Osteocyte (in vitro differentiated cells): Measurements from ENCODE around the gene CHST7. TPM values are rescaled to one million over a fixed set of nuclear protein-coding genes. Genes with fewer than 3 reads are reported as not detected.

Source experiments
- DNase-seq: peaks from one replicate; pipeline ENCODE4 v3.0.0; 2021; ENCODE audit warnings: mixed read lengths; ENCODE audit not compliant: unreplicated experiment; ENCODE audit errors: extremely low spot score
- H3K27ac Mint-ChIP-seq: one replicate; pipeline ENCODE4 v1.8.0; 2021; ENCODE audit warnings: mild to moderate bottlenecking, mixed read lengths; ENCODE audit not compliant: unreplicated experiment
- H3K27me3 Mint-ChIP-seq: one replicate; pipeline ENCODE4 v1.8.0; 2021; ENCODE audit warnings: mixed read lengths; ENCODE audit not compliant: unreplicated experiment
- H3K36me3 Mint-ChIP-seq: one replicate; pipeline ENCODE4 v1.8.0; 2021; ENCODE audit warnings: mixed read lengths; ENCODE audit not compliant: unreplicated experiment
- H3K4me1 Mint-ChIP-seq: one replicate; pipeline ENCODE4 v1.8.0; 2021; ENCODE audit warnings: mixed read lengths; ENCODE audit not compliant: unreplicated experiment
- H3K4me3 Mint-ChIP-seq: one replicate; pipeline ENCODE4 v1.8.0; 2021; ENCODE audit warnings: mild to moderate bottlenecking, moderate library complexity, mixed read lengths; ENCODE audit not compliant: unreplicated experiment
- H3K9me3 Mint-ChIP-seq: one replicate; pipeline ENCODE4 v1.8.0; 2021; ENCODE audit warnings: mixed read lengths; ENCODE audit not compliant: unreplicated experiment
- total RNA-seq: library from RNA; stranded (reverse); gene quantifications from 2 replicates; pipeline ENCODE4 v1.2.1, GENCODE V29; 2021
- TF ChIP-seq, protein P1 (sequence below): fragments of 200-600 bp; sonication (generic); IDR thresholded peaks from 2 replicates; pipeline ENCODE4 v1.5.0; 2021; ENCODE audit warnings: antibody characterized with exemption, mild to moderate bottlenecking, moderate library complexity

Gene CHST7
- total RNA-seq, 1 donor from 2014 or later = 14.8 TPM

DNA sequence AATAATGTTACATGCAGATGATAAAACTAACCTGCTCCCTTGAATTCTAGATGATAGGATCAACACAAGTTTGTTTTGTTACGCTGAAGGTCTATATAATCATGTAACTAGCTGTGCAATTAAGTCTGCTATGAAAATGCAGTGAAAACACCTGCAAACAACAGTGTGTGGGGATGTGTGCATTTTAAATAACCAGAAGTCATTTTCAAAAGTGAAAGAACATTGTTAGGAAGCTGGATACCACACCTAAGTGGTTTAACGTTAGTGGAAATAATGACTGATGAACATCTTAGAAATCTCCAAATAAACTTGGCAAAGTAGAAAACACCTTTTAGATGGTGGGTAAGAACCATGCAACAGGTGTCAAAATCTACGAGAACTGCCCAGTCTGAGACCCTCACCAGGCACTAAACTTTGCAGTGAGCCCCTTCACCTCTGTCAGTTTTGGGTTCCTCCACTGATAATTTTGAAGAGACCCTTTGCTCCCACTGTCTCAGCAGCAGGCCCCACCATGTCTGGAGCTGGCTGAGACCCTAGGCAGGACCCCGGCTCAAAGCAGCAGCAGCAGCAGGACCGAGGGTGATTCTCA lies 36.6 kb downstream of the CHST7 start:
- H3K9me3 Mint-ChIP-seq = no peaks in the 10 kb centered on the region
- no peak overlapping the region for H3K4me3 Mint-ChIP-seq
- no peaks in the 10 kb centered on the region for H3K4me1 Mint-ChIP-seq
- no peak overlapping the region for H3K27ac Mint-ChIP-seq
- H3K36me3 Mint-ChIP-seq = no peaks in the 10 kb centered on the region
- H3K27me3 Mint-ChIP-seq = no peaks in the 10 kb centered on the region
- TF ChIP-seq, protein P1, sequence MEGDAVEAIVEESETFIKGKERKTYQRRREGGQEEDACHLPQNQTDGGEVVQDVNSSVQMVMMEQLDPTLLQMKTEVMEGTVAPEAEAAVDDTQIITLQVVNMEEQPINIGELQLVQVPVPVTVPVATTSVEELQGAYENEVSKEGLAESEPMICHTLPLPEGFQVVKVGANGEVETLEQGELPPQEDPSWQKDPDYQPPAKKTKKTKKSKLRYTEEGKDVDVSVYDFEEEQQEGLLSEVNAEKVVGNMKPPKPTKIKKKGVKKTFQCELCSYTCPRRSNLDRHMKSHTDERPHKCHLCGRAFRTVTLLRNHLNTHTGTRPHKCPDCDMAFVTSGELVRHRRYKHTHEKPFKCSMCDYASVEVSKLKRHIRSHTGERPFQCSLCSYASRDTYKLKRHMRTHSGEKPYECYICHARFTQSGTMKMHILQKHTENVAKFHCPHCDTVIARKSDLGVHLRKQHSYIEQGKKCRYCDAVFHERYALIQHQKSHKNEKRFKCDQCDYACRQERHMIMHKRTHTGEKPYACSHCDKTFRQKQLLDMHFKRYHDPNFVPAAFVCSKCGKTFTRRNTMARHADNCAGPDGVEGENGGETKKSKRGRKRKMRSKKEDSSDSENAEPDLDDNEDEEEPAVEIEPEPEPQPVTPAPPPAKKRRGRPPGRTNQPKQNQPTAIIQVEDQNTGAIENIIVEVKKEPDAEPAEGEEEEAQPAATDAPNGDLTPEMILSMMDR = no peak
- no peak for DNase-seq

DNA sequence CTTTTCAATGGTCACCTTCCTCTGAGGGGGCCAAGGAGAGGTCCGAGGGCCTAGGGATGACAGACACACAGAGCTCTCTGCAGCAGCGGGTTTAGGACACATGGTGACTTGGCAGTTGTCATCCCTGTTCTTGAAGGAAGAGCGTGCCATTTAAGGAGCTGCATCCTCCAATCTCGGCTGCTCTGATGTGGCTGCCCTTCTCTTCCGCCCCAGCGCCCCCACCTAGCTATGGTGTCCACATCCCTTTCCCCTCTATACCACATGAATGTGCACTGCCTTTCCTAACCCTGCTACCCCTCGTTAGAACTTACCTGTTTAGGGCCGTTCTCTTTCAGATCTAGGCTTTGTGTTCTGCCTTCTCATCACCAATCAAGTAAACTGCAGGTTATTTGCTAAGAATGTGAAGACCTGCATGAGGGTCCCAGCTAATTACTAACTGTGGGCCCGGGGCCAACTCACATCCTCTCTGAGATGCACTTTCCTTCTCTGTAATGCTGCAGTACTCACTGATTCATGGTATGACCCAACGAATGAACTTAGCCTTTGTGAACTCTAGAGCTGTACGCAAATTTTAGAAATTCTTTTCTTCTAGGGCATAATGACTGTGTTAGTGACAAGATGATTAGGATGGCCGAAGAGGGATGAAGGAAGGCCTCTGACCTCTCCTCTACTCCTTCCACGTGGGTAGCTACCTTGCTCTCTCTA lies 38.2 kb downstream of the CHST7 start:
- no peak overlapping the region for H3K27ac Mint-ChIP-seq
- H3K27me3 Mint-ChIP-seq = no peaks in the 10 kb centered on the region
- H3K4me3 Mint-ChIP-seq = no peak overlapping the region
- no peaks in the 10 kb centered on the region for H3K4me1 Mint-ChIP-seq
- DNase-seq = no peak
- H3K36me3 Mint-ChIP-seq = no peaks in the 10 kb centered on the region
- TF ChIP-seq, protein P1 = no peak
- peaks cover 4% of the 10 kb centered on the region for H3K9me3 Mint-ChIP-seq

DNA sequence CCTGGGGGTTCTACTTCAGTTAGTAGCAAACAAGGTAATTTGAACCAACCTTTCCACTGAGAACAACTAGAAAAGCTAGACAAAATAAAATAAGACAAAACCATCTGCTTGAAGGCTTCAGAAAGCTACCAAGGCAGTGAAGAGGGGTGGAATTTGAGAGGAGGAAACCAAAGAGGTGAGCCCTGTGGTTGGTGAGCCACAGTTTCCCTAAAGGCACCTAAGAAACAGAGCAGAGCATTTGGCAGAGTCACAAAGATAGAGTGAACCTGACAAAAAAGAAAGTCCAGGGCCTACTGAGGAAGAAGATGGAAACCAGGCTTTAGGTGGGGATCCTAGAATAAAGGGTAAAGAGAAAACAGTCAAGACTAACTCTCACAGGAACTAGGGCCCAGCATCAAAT lies 44.3 kb downstream of the CHST7 start:
- Mint-ChIP-seq H3K27ac (no peak overlapping the region), H3K4me1 (peaks cover 2% of the 10 kb centered on the region), H3K36me3 (no peaks in the 10 kb centered on the region), H3K27me3 (no peaks in the 10 kb centered on the region), H3K9me3 (peaks cover 12% of the 10 kb centered on the region), H3K4me3 (no peak overlapping the region)
- DNase-seq = no peak
- TF ChIP-seq, protein P1 = no peak

DNA sequence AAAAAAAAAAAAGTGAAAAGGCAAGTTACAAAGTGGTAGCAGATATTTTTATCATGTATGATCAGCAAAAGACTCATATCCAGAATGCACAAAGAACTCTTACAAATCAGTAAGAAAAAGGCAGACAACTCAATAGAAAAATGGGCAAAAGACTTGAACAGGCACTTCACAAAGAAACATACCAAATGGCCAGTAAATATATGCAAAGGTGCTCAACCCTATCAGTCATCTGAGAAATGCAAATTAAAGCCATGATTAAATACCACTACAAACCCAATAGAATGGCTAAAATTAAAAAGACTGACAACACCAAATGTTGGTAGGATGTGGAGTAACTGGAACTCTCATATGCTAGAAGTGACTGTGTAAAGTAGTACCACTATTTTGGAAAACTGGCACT lies 45.4 kb downstream of the CHST7 start:
- no peak overlapping the region for H3K27ac Mint-ChIP-seq
- DNase-seq = no peak
- H3K36me3 Mint-ChIP-seq = no peaks in the 10 kb centered on the region
- TF ChIP-seq, protein P1 = no peak
- no peaks in the 10 kb centered on the region for H3K27me3 Mint-ChIP-seq
- H3K9me3 Mint-ChIP-seq = peaks cover 18% of the 10 kb centered on the region
- no peak overlapping the region for H3K4me3 Mint-ChIP-seq
- peaks cover 2% of the 10 kb centered on the region for H3K4me1 Mint-ChIP-seq

DNA sequence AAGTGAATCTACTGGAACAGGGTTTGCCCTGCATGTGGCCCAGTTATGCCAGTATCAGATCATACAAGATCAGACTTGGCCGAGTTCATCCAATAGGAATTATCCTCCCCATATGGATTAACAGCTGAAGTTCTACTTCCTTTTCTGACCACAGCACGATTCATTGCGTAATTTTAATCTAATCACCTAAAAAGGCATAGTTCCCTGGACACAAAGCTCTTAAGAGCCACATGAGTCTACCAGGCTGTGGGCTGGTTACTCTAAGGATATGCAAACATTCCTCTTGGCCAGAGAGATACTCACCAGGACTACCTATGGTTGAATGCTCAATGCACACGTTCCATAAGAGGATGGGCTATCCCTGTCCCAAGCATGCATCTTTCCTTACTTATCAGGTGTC lies 46.9 kb downstream of the CHST7 start:
- DNase-seq = no peak
- TF ChIP-seq, protein P1 = no peak
- Mint-ChIP-seq H3K9me3 (peaks cover 18% of the 10 kb centered on the region), H3K4me3 (no peak overlapping the region), H3K27ac (no peak overlapping the region), H3K27me3 (no peaks in the 10 kb centered on the region), H3K4me1 (peaks cover 2% of the 10 kb centered on the region), H3K36me3 (no peaks in the 10 kb centered on the region)
